NCI-H446 treated with DMSO at 0.1 percent for 48 hours (cell line): ENCODE results near the gene ASMTL.
"Not testable (repeated sequence)": the region's sequence is repeated elsewhere in the genome, so short reads cannot be mapped to it uniquely, and the experiment has no call there.

Experiments
- DNase-seq: peaks from one replicate; lab custom pipeline; 2025; lab: John Stamatoyannopoulos, UW

Gene ASMTL

GRCh38 chrX:1482530-1482928, 29.8 kb upstream of the ASMTL start:
- DNase-seq, result not testable (repeated sequence)

GRCh38 chrX:1481636-1482529, 29.2 kb upstream of the ASMTL start:
- DNase-seq, result no peak

GRCh38 chrX:1480082-1480785, 27.5 kb upstream of the ASMTL start:
- DNase-seq, result no peak

GRCh38 chrX:1477801-1478458, 25.2 kb upstream of the ASMTL start:
- no peak for DNase-seq

DNA sequence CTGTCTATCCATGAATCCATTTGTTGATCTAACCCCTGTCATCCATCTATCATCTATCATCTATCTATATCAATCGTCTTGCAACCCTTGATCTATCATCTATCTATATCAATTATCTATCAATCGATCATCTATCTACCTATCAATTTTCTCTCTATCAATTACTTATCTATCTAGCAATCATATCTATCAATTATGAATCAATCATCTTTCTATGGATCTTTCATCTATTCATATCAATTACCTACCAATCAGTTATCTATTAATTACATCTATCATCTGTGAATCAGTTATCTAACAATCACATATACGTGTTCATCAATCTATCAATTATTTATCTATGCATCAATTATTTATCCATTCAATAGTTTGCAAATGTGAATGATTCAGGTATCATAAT, 24.5 kb upstream of the ASMTL start:
- no peak for DNase-seq

DNA sequence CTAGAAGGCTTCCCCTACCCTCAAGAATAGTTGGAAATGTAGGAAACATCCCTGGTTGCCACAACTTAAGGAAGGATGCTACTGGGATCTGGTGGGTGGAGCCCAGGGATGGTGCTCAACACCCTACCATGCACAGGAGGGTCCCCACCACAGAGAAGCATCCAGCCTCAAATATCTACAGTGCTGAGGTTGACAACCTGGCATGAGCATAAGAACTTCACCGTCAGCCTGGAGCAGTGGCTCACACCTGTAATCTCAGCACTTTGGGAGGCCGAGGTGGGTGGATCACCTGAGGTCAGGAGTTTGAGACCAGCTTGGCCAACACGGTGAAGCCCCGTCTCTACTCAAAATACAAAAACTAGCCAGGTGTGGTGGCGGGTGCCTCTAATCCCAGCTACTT, 24.0 kb upstream of the ASMTL start:
- no peak for DNase-seq

DNA sequence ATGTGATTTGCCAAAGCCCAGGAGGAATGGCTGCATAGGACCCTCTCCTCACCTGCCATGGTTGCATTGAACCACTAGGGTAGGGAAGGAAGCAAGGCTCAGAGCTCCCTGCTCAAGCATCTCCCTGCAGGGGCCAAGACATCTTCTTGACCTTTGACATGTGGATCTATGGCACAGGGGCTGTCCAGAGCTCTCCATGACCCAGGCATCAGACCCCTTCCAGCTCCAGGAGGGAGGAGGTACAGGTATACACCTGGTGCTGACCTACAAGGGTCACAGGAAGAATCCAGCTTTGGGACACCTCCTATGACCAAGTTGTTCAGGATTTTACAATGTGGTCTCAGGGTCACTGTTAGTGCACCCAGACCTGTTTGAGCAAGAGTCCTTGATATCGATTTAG, 23.2 kb upstream of the ASMTL start:
- no peak for DNase-seq

GRCh38 chrX:1475481-1475880, 22.8 kb upstream of the ASMTL start:
- DNase-seq, result no peak

GRCh38 chrX:1474593-1474992, 21.9 kb upstream of the ASMTL start:
- not testable (repeated sequence) for DNase-seq

DNA sequence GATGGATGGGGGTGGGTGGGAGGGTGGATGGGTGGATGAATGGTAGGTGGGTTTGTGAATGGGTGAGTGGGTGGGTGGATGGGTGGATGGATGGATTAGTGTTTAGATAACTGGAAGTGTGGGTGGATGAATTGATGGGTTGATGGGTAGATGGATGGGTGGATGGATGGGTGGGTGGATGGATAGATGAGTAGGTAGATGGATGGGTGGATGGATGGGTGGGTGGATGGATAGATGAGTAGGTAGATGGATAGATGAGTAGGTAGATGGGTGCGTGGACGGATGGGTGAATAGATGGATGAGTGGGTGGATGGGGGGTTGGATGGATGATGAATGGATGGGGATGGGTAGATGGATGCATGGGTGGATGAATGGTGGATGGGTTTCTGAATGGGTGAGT, 20.3 kb upstream of the ASMTL start:
- DNase-seq, result no peak

DNA sequence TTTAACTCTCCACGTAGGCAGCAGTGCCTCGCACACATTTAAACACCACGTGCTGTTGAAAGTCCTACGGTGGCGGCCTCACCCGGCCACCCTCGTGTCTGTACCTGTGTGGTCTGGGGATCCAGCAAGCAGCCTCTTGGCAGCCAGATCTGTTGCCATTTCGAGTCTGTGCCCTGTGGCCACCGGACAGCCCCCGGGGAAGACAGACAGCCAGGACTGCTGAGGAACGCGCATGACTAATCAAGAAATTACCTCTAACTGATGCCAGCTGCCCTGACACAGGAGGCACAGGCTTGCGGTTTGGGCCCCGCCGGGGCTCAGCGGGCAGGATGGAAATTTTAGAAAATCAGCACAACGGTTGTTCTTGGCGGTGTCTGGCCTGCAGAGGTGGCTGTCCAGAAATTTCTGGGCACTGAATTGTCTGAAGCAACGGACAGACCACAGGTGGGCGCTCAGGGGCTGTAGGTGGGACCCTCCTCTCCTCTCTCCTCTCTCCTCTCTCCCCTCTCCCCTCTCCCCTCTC, 15.6 kb upstream of the ASMTL start:
- DNase-seq, result no peak

GRCh38 chrX:1466971-1467561, 14.4 kb upstream of the ASMTL start:
- no peak for DNase-seq

GRCh38 chrX:1466232-1466661, 13.5 kb upstream of the ASMTL start:
- no peak for DNase-seq

- DNase-seq, result no peak
Measured at GRCh38 chrX:1465286-1466231, 12.8 kb upstream of the ASMTL start.

- no peak for DNase-seq
Measured at GRCh38 chrX:1464971-1465285, 12.2 kb upstream of the ASMTL start.

- no peak for DNase-seq
Measured at GRCh38 chrX:1464041-1464970, 11.6 kb upstream of the ASMTL start.

GRCh38 chrX:1463581-1463980, 10.9 kb upstream of the ASMTL start:
- no peak for DNase-seq

- no peak for DNase-seq
Measured at GRCh38 chrX:1462596-1463251, 10.0 kb upstream of the ASMTL start.

DNA sequence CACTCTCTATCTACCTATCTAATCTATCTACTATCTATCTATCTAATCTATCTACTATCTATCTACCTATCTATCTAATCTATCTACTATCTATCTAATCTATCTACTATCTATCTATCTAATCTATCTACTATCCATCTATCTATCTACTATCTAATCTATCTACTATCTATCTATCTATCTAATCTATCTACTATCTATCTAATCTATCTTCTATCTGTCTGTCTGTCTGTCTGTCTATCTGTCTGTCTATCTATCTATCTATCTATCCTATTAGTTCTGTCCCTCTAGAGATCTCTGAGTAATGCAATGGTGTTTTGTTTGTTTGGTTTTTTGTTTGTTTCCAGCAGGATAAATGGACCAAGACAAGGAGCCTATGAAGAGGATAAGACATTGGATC, 9.4 kb upstream of the ASMTL start:
- no peak for DNase-seq

GRCh38 chrX:1455948-1456280, 3.2 kb upstream of the ASMTL start:
- no peak for DNase-seq
